GM13976 (cell line): Measurements from ENCODE around the gene DNAH1.
"Not testable (repeated sequence)": the region's sequence is repeated elsewhere in the genome, so short reads cannot be mapped to it uniquely, and the experiment has no call there.

Experiments
- DNase-seq: peaks from one replicate; pipeline ENCODE4 v3.0.0; 2012; ENCODE audit warnings: low spot score
- CTCF ChIP-seq: IDR thresholded peaks from 2 replicates; pipeline ENCODE4 v1.5.1; 2012; ENCODE audit warnings: borderline replicate concordance, mild to moderate bottlenecking; ENCODE audit not compliant: insufficient read depth; ENCODE audit errors: extremely low read depth, missing control alignments, control extremely low read depth
- in situ Hi-C: fragments of 300-500 bp; cut with MboI; formaldehyde crosslinking; loops from one replicate; pipeline ENCODE4 v1.12.0; 2022; ENCODE audit warnings: low sequenced_read_pairs, mixed read lengths, inconsistent platforms; ENCODE audit not compliant: unreplicated experiment

The DNAH1 gene

GRCh38 chr3:52333869-52334557 lies 17.9 kb downstream of the DNAH1 start:
- no peak for DNase-seq
- TF ChIP-seq CTCF: no peak
- in situ Hi-C loops: no loop called here

GRCh38 chr3:52338131-52338530 lies 22.0 kb downstream of the DNAH1 start:
- in situ Hi-C loops, DNase-seq: not testable (repeated sequence)

- in situ Hi-C loops: loop anchor here (10.0 kb wide), 1 partner anchor 105 kb away; the partner anchor contains the start of gene TWF2
- peak; percentile 48 for TF ChIP-seq CTCF
- DNase-seq: peak; percentile 77
Observed at GRCh38 chr3:52339612-52340011, 23.5 kb downstream of the DNAH1 start.

GRCh38 chr3:52341123-52341522 lies 25.0 kb downstream of the DNAH1 start:
- no peak for TF ChIP-seq CTCF
- DNase-seq: no peak
- in situ Hi-C loops: loop anchor here (10.0 kb wide), 1 partner anchor 106 kb away; the partner anchor contains the start of gene TWF2

GRCh38 chr3:52343946-52344600 lies 28.0 kb downstream of the DNAH1 start:
- no peak for TF ChIP-seq CTCF
- in situ Hi-C loops: loop anchor here (10.0 kb wide), 1 partner anchor 109 kb away; the partner anchor contains the start of gene TWF2

GRCh38 chr3:52345521-52346109 lies 29.5 kb downstream of the DNAH1 start:
- in situ Hi-C loops: loop anchor here (10.0 kb wide), 1 partner anchor 111 kb away; the partner anchor contains the start of gene TWF2
- no peak for TF ChIP-seq CTCF
- DNase-seq: no peak

More at GRCh38 chr3:52343946-52344600, 28.0 kb downstream of the DNAH1 start:
- DNase-seq: no peak
